Astrocyte of the cerebellum (primary cell): Measurements from ENCODE around the gene GBP7.

Experiments used
- DNase-seq: peaks from one replicate; pipeline ENCODE4 v3.0.0-alpha.2; 2011; ENCODE audit warnings: low read depth
- H3K4me3 ChIP-seq: 2 replicates; pipeline ENCODE4 v1.5.1; 2011; ENCODE audit warnings: mild to moderate bottlenecking, low read depth, low read length, moderate library complexity
- in situ Hi-C: cut with HindIII; loops from 2 replicates; pipeline ENCODE4 v1.10.0; 2017; ENCODE audit warnings: low sequenced_read_pairs
- TF ChIP-seq, protein P1 (sequence below): IDR thresholded peaks from 2 replicates; pipeline ENCODE4 v1.5.1; 2012; ENCODE audit warnings: low read length, low read depth, moderate library complexity, mild to moderate bottlenecking; ENCODE audit errors: missing control alignments

GBP7 gene

DNA sequence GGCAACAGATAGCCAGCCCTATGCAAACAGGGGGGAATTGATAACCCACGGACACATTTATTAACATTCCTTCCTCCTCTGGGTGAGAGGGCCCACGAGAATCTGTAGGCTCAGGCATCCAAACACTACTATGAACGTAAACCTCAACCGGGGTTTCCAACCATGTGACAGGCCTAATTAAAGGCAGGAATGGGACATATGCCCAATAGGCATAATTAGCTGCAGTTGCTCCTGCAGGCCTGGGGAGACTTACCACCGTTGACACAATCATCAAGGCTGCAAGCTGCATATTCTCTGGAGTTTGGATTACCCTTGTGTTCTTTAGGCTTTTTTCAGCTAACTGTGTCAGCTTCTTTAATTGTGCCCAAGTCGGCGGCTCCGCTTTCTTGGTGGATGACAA, 88.6 kb downstream of the GBP7 start:
- in situ Hi-C loops, result no loop called here

DNA sequence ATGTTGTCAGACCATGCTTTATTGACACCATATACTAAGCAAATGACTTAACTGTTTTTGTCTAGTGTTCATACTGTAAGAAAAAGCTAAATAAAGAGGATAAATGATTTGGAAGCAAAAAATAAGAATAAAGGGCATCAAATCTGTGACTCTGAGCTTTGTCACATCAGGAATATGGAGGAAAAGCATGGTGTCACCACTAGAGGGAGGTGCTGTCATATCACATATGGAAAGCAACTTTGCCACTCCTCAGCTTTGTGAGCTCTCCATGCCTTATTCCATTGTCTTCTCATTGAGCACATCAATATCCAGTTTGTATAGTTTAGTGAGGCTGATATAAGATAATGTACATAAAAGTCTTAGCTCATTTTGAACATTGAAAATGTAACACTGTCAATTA, 90.0 kb downstream of the GBP7 start:
- in situ Hi-C loops, result no loop called here
- peak; percentile 34 for DNase-seq
- no peak overlapping the region for H3K4me3 ChIP-seq
- TF ChIP-seq, protein P1, sequence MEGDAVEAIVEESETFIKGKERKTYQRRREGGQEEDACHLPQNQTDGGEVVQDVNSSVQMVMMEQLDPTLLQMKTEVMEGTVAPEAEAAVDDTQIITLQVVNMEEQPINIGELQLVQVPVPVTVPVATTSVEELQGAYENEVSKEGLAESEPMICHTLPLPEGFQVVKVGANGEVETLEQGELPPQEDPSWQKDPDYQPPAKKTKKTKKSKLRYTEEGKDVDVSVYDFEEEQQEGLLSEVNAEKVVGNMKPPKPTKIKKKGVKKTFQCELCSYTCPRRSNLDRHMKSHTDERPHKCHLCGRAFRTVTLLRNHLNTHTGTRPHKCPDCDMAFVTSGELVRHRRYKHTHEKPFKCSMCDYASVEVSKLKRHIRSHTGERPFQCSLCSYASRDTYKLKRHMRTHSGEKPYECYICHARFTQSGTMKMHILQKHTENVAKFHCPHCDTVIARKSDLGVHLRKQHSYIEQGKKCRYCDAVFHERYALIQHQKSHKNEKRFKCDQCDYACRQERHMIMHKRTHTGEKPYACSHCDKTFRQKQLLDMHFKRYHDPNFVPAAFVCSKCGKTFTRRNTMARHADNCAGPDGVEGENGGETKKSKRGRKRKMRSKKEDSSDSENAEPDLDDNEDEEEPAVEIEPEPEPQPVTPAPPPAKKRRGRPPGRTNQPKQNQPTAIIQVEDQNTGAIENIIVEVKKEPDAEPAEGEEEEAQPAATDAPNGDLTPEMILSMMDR, result peak; percentile 66

More for the DNA sequence above, 88.6 kb downstream of the GBP7 start:
- H3K4me3 ChIP-seq, result no peak overlapping the region
- TF ChIP-seq, protein P1, result no peak
- DNase-seq, result no peak
